ENCODE results near the gene NEDD4L. TPM values are rescaled to one million over a fixed set of nuclear protein-coding genes. Genes with fewer than 3 reads are reported as not detected.
"Not testable (repeated sequence)": the region's sequence is repeated elsewhere in the genome, so short reads cannot be mapped to it uniquely, and the experiment has no call there.

The NEDD4L gene
- polyA plus RNA-seq, 1 of the 3 experiments (the other 2 are of a cell fraction): 13.2 TPM

- Histone ChIP-seq H3K27ac (ENCODE audit: low read depth in 2 of 2, low read length in 1 of 2) (no peak overlapping the region), H3K4me2 (no peak overlapping the region), H4K20me1 (ENCODE audit: insufficient read depth) (no peaks in the 10 kb centered on the region), H3K9ac (no peak overlapping the region), H3K9me2 (no peaks in the 10 kb centered on the region), H3K9me3 (no peaks in the 10 kb centered on the region), H3K4me1 (ENCODE audit: control insufficient read depth in 1 of 2, insufficient read depth in 2 of 2, low read depth in 1 of 2, low read length in 1 of 2) (peaks cover 0 to 12% of the 10 kb centered on the region in 2 experiments; a peak in 2 of 4 replicates), H2AFZ (ENCODE audit: low read depth) (no peak overlapping the region), H3K79me2 (ENCODE audit: insufficient read depth) (no peaks in the 10 kb centered on the region), H3K4me3 (ENCODE audit: low read depth in 2 of 2, low read length in 1 of 2) (no peak overlapping the region), H3K36me3 (replicated peaks in 1 of 2; ENCODE audit: control insufficient read depth in 1 of 2, insufficient read depth in 2 of 2, low read length in 1 of 2) (no peaks in the 10 kb centered on the region), H3K27me3 (ENCODE audit: insufficient read depth) (no peaks in the 10 kb centered on the region), H3F3A (replicated peaks; ENCODE audit: insufficient read depth) (no peaks in the 10 kb centered on the region)
- ChIA-PET CTCF (no interaction called here), POLR2A (no interaction called here)
- WGBS (ENCODE audit: low lambda C conversion rate): 91% methylated on average over 12 of the region's 15 CpGs
- no peak for DNase-seq
- TF ChIP-seq ELF1 (IDR thresholded peaks at IDR 0.05): no peak
- TF ChIP-seq MEF2A (IDR thresholded peaks at IDR 0.05; ENCODE audit: borderline replicate concordance, low read depth): no peak
- no peak for TF ChIP-seq FOXM1 (IDR thresholded peaks at IDR 0.05; ENCODE audit: low read depth)
- TF ChIP-seq SIN3A (IDR thresholded peaks at IDR 0.05; ENCODE audit: borderline replicate concordance, low read depth, low read length): no peak
- no peak for TF ChIP-seq NRF1 (IDR thresholded peaks at IDR 0.05; ENCODE audit: low read depth, low read length)
- TF ChIP-seq JUND (IDR thresholded peaks at IDR 0.05): no peak
- no peak for TF ChIP-seq RFX5 (IDR thresholded peaks at IDR 0.05; ENCODE audit: low read length)
- no peak for TF ChIP-seq CHD2 (IDR thresholded peaks at IDR 0.05; ENCODE audit: low read length, partially characterized antibody)
- TF ChIP-seq TCF12 (IDR thresholded peaks at IDR 0.05): no peak
- TF ChIP-seq ZBTB33 (IDR thresholded peaks at IDR 0.05; ENCODE audit: borderline replicate concordance, low read depth): no peak
- TF ChIP-seq GATA2 (CRISPR knock-in tag; IDR thresholded peaks at IDR 0.05): no peak
- no peak for TF ChIP-seq SMC3 (IDR thresholded peaks at IDR 0.05; ENCODE audit: low read depth, low read length)
- no peak for TF ChIP-seq RXRA (IDR thresholded peaks at IDR 0.05; ENCODE audit: borderline replicate concordance, low read depth)
- no peak for TF ChIP-seq GABPA (IDR thresholded peaks at IDR 0.05; ENCODE audit: low read depth)
- TF ChIP-seq EZH2phosphoT487 (IDR thresholded peaks at IDR 0.05; ENCODE audit: borderline replicate concordance, low read depth): no peak
- no peak for TF ChIP-seq MXI1 (IDR thresholded peaks at IDR 0.05; ENCODE audit: low read depth, low read length)
- TF ChIP-seq, protein P1, sequence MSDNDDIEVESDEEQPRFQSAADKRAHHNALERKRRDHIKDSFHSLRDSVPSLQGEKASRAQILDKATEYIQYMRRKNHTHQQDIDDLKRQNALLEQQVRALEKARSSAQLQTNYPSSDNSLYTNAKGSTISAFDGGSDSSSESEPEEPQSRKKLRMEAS (IDR thresholded peaks at IDR 0.05; ENCODE audit: low read depth): no peak
These were observed 335.4 kb downstream of the NEDD4L start for GRCh38 chr18:58379443-58379842.

DNA sequence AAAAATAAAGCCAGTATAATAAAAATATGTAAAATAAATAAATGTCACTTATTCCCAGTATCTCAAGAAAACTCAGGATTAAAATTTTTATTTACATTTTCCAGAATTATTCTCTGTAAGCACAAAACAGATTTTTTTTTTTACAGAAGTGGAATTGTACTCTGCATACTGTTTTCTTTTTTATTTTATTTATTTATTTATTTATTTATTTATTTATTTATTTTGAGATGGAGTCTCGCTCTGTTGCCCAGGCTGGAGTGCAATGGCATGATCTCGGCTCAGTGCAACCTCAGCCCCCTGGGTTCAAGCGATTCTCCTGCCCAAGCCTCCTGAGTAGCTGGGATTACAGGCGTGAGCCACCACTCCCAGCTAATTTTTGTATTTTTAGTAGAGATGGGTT lies 336.1 kb downstream of the NEDD4L start:
- H3K9me3 ChIP-seq; DNase-seq; H3K36me3 ChIP-seq (replicated peaks in 1 of 2; ENCODE audit: control insufficient read depth in 1 of 2, insufficient read depth in 2 of 2, low read length in 1 of 2); H3K9me2 ChIP-seq; H2AFZ ChIP-seq (ENCODE audit: low read depth); H3K4me3 ChIP-seq (ENCODE audit: low read depth in 2 of 2, low read length in 1 of 2); H3K79me2 ChIP-seq (ENCODE audit: insufficient read depth); H3K9ac ChIP-seq; H3K27me3 ChIP-seq (ENCODE audit: insufficient read depth); CTCF ChIA-PET; H3F3A ChIP-seq (replicated peaks; ENCODE audit: insufficient read depth); H4K20me1 ChIP-seq (ENCODE audit: insufficient read depth); H3K4me2 ChIP-seq; H3K27ac ChIP-seq (ENCODE audit: low read depth in 2 of 2, low read length in 1 of 2); POLR2A ChIA-PET: not testable (repeated sequence)
- 92% methylated on average over 4 of the region's 4 CpGs for WGBS (ENCODE audit: low lambda C conversion rate)
- peaks cover 0 to 12% of the 10 kb centered on the region in 2 experiments; a peak in 2 of 4 replicates for H3K4me1 ChIP-seq (ENCODE audit: control insufficient read depth in 1 of 2, insufficient read depth in 2 of 2, low read depth in 1 of 2, low read length in 1 of 2)

Data from SK-N-SH (cell line).